ENCODE measurements around the gene C11orf91.

GRCh38 chr11:33687733-33688479, 12.7 kb downstream of the C11orf91 start:
- TF ChIP-seq CTCF (IDR thresholded peaks at IDR 0.05; ENCODE audit: borderline replicate concordance, extremely low read depth, low read length, poor library complexity, severe bottlenecking) (peak; percentile 72), EZH2 (IDR thresholded peaks at IDR 0.05; ENCODE audit: borderline replicate concordance, low read depth, low read length, severe bottlenecking) (no peak)

Measured in DND-41 (cell line).